B cell (primary cell): ENCODE data around the gene ATP9B. TPM values are rescaled to one million over a fixed set of nuclear protein-coding genes. Genes with fewer than 3 reads are reported as not detected.

Source experiments
- ATAC-seq: fragments of 200-7000 bp; cut with Tn5 transposase; one replicate; pipeline ENCODE4 v1.10.0; 2021; ENCODE audit warnings: low read depth, mild to moderate bottlenecking, moderate number of reproducible peaks, moderate library complexity
- CTCF ChIA-PET: fragments of 350-600 bp; sonication (Branson Sonifier 250); formaldehyde crosslinking; loops from one replicate; lab custom pipeline; 2021; ENCODE audit warnings: antibody characterized with exemption, inconsistent platforms; lab: Charles Lee
- POLR2A ChIA-PET: fragments of 350-600 bp; sonication (Branson Sonifier 250); formaldehyde crosslinking; loops from one replicate; lab custom pipeline; 2021; ENCODE audit warnings: antibody characterized with exemption; lab: Charles Lee
- DNase-seq: peaks from one replicate; pipeline ENCODE4 v3.0.0; 2013
- H2AFZ ChIP-seq: 2 replicates; pipeline ENCODE4 v1.6.1; 2012; ENCODE audit warnings: mild to moderate bottlenecking, low read depth, low read length; ENCODE audit not compliant: insufficient read depth, poor library complexity, severe bottlenecking
- H3K27ac ChIP-seq, 2 donors: 1 replicate in 1 of 2; 2 replicates in 1 of 2; pipeline ENCODE4 v1.5.1; 2012 to 2013; ENCODE audit warnings: low read length in 2 of 2, mild to moderate bottlenecking in 2 of 2, moderate library complexity in 1 of 2
- H3K27me3 ChIP-seq, 4 experiments: fragments of 200-600 bp in 1 of 4; sonication (generic) in 1 of 4; replicated peaks in 1 of 4; 1 replicate in 2 of 4; 2 replicates in 2 of 4; pipeline versions ENCODE4 v1.6.1 to v1.7.0; 2013 to 2016; ENCODE audit warnings: low read length in 3 of 4, mild to moderate bottlenecking in 2 of 4, mixed read lengths in 1 of 4, moderate library complexity in 1 of 4; ENCODE audit not compliant: insufficient read depth in 4 of 4, control insufficient read depth in 3 of 4; ENCODE audit errors: control extremely low read depth in 1 of 4
- H3K36me3 ChIP-seq, 2 experiments: replicated peaks in 1 of 2; 1 replicate in 1 of 2; 2 replicates in 1 of 2; pipeline versions ENCODE4 v1.6.1 to v1.7.1; 2013; ENCODE audit warnings: low read length in 1 of 2; ENCODE audit not compliant: insufficient read depth in 2 of 2, control insufficient read depth in 1 of 2; ENCODE audit errors: control extremely low read depth in 1 of 2, extremely low read depth in 1 of 2
- H3K4me1 ChIP-seq, 2 donors: fragments of 200-600 bp in 1 of 2; sonication (generic) in 1 of 2; 1 replicate in 1 of 2; 2 replicates in 1 of 2; pipeline versions ENCODE4 v1.5.1 to v1.6.1; 2013 to 2017; ENCODE audit warnings: low read length in 2 of 2; ENCODE audit not compliant: control insufficient read depth in 2 of 2, insufficient read depth in 2 of 2
- H3K4me2 ChIP-seq: replicated peaks from 2 replicates; pipeline ENCODE3; 2012; ENCODE audit warnings: mild to moderate bottlenecking, low read depth, low read length; ENCODE audit not compliant: poor library complexity, severe bottlenecking
- H3K4me3 ChIP-seq, 5 experiments: fragments of 200-600 bp in 1 of 5; sonication (generic) in 1 of 5; 1 replicate in 3 of 5; 2 replicates in 2 of 5; pipeline versions ENCODE4 v1.5.1 to v1.7.0; 2011 to 2016; ENCODE audit warnings: low read length in 4 of 5, mild to moderate bottlenecking in 4 of 5, low read depth in 2 of 5, control low read depth in 1 of 5, moderate library complexity in 1 of 5; ENCODE audit not compliant: insufficient read depth in 1 of 5; ENCODE audit errors: control extremely low read depth in 1 of 5, extremely low read depth in 1 of 5
- H3K79me2 ChIP-seq: fragments of 200-600 bp; sonication (generic); one replicate; pipeline ENCODE4 v1.6.0; 2016; ENCODE audit warnings: low read length; ENCODE audit not compliant: control insufficient read depth, insufficient read depth
- H3K9ac ChIP-seq: fragments of 200-600 bp; sonication (generic); 2 replicates; pipeline ENCODE4 v1.6.1; 2017; ENCODE audit warnings: mild to moderate bottlenecking, low read length, moderate library complexity
- H3K9me3 ChIP-seq, 3 donors: one replicate each; pipeline versions ENCODE4 v1.6.1 to v1.7.1; 2013; ENCODE audit warnings: low read length in 2 of 3; ENCODE audit not compliant: control insufficient read depth in 2 of 3, insufficient read depth in 1 of 3; ENCODE audit errors: control extremely low read depth in 1 of 3
- H4K20me1 ChIP-seq: 2 replicates; pipeline ENCODE4 v1.6.0; 2012; ENCODE audit warnings: mild to moderate bottlenecking, low read length; ENCODE audit not compliant: insufficient read depth, control insufficient read depth, poor library complexity, severe bottlenecking
- H3K27ac Mint-ChIP-seq: one replicate; pipeline ENCODE4 v1.8.0; 2021; ENCODE audit warnings: mixed read lengths
- H3K27me3 Mint-ChIP-seq: one replicate; pipeline ENCODE4 v1.8.0; 2021; ENCODE audit warnings: mixed read lengths
- H3K4me1 Mint-ChIP-seq: one replicate; pipeline ENCODE4 v1.8.0; 2021; ENCODE audit warnings: mixed read lengths
- H3K4me3 Mint-ChIP-seq: one replicate; pipeline ENCODE4 v1.8.0; 2021; ENCODE audit warnings: mixed read lengths
- H3K9me3 Mint-ChIP-seq: one replicate; pipeline ENCODE4 v1.8.0; 2022; ENCODE audit warnings: mixed read lengths; ENCODE audit not compliant: insufficient read depth
- EZH2 ChIP-seq: IDR thresholded peaks from 2 replicates; pipeline ENCODE4 v1.6.1; 2012; ENCODE audit warnings: borderline replicate concordance, low read depth, mild to moderate bottlenecking, moderate library complexity, low read length; ENCODE audit not compliant: insufficient read depth, poor library complexity, severe bottlenecking
- whole genome bisulfite sequencing: methylation state at CpG from one replicate; pipeline ENCODE4 v1.1.5; 2013; ENCODE audit warnings: missing lambda C conversion rate; ENCODE audit not compliant: insufficient coverage; 5-methylcytosine and 5-hydroxymethylcytosine counted together
- intact Hi-C: fragments of 100-400 bp; cut with micrococcal nuclease; formaldehyde crosslinking; loops from one replicate; pipeline ENCODE4 v1.10.0; 2022
- polyA plus RNA-seq: library from polyadenylated mRNA; depleted of rRNA; stranded (reverse); fragments of >200 nt; gene quantifications from 2 replicates; pipeline ENCODE4 v1.2.3, GENCODE V29; 2012
- total RNA-seq, 2 donors: library from RNA; stranded (reverse); fragments of 120-200 nt in 1 of 2; gene quantifications; 1 replicate in 1 of 2; 2 replicates in 1 of 2; pipeline versions ENCODE4 v1.2.3 to v1.2.4, GENCODE V29; 2013 to 2022
- TF ChIP-seq, protein P1 (sequence below): fragments of 200-600 bp; IDR thresholded peaks from one replicate; pipeline ENCODE4 v1.8.0; 2022; ENCODE audit warnings: antibody characterized with exemption, mild to moderate bottlenecking

The ATP9B gene
- total and polyA plus RNA-seq, 2 donors (not counting 1 experiment from before 2014, with no cell fraction given): 34.3 to 71.7 TPM

DNA sequence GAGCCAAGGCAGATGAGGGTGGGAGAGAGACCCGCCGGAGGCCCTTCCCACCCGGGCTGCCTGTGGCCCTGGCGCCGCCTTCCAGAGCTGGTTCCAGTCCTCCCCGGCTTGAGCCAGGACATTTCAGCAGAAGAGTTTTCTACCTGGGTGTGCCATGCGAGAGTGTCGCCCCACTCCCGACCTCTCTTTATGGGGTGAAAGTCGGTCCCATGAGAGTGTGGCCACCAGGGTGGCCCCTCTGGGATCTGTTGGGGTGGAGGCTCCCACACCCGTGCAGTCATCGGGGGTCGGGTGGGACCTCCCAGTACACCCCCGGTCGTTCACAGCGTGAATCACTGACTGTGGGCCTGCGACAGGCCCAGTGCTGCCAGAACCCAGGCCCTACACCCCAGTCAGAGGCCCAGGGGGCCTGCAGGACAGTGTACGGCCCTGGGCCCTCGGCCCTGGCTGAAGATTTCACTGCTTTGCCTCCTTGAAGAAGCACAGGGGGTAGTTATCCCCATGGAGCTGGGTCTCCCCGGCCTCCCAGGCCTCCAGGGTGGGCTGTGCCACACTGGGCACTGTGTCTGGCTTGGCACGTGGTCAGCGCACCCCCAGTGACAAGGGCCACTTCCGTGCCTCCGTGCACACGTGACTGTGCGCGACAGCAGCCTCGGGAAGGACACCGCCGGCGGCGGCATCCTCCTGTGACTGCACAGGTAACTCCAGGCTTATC is 332.5 kb downstream of the ATP9B start:
- Histone ChIP-seq H3K79me2 (peaks cover 93% of the 10 kb centered on the region), H3K9ac (peak overlapping the region; percentile 57), H3K36me3 (peaks cover 0 to 12% of the 10 kb centered on the region in 2 experiments), H3K9me3 (no peaks in the 10 kb centered on the region), H3K27me3 (no peaks in the 10 kb centered on the region), H2AFZ (no peak overlapping the region), H3K4me3 (peak overlapping the region in 3 of 5 experiments; percentile 12 to 47 (median 44)), H4K20me1 (peaks cover 40% of the 10 kb centered on the region), H3K4me2 (peak overlapping the region; percentile 62), H3K4me1 (peaks cover 77 to 85% of the 10 kb centered on the region in 2 donors), H3K27ac (peak overlapping the region; percentile 91 to 97)
- intact Hi-C loops: no loop called here
- peak overlapping the region; percentile 92 for H3K27ac Mint-ChIP-seq
- ATAC-seq (no peak), DNase-seq (peak; percentile 41)
- POLR2A ChIA-PET: interaction anchor here (1.2 to 1.5 kb wide), 2 partner anchors 58 to 106 kb away, joined by 3 to 5 read pairs; no protein-coding TSS in a partner anchor
- WGBS: 90% methylated on average over 24 of the region's 32 CpGs
- peak overlapping the region; percentile 79 for H3K4me3 Mint-ChIP-seq
- CTCF ChIA-PET: interaction anchor here (0.8 to 1.7 kb wide), 2 partner anchors 21 to 41 kb away, joined by 3 to 4 read pairs; no protein-coding TSS in a partner anchor
- H3K9me3 Mint-ChIP-seq: no peaks in the 10 kb centered on the region
- no peaks in the 10 kb centered on the region for H3K27me3 Mint-ChIP-seq
- no peak for TF ChIP-seq EZH2
- TF ChIP-seq, protein P1, sequence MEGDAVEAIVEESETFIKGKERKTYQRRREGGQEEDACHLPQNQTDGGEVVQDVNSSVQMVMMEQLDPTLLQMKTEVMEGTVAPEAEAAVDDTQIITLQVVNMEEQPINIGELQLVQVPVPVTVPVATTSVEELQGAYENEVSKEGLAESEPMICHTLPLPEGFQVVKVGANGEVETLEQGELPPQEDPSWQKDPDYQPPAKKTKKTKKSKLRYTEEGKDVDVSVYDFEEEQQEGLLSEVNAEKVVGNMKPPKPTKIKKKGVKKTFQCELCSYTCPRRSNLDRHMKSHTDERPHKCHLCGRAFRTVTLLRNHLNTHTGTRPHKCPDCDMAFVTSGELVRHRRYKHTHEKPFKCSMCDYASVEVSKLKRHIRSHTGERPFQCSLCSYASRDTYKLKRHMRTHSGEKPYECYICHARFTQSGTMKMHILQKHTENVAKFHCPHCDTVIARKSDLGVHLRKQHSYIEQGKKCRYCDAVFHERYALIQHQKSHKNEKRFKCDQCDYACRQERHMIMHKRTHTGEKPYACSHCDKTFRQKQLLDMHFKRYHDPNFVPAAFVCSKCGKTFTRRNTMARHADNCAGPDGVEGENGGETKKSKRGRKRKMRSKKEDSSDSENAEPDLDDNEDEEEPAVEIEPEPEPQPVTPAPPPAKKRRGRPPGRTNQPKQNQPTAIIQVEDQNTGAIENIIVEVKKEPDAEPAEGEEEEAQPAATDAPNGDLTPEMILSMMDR: no peak
- peaks cover 77% of the 10 kb centered on the region for H3K4me1 Mint-ChIP-seq

DNA sequence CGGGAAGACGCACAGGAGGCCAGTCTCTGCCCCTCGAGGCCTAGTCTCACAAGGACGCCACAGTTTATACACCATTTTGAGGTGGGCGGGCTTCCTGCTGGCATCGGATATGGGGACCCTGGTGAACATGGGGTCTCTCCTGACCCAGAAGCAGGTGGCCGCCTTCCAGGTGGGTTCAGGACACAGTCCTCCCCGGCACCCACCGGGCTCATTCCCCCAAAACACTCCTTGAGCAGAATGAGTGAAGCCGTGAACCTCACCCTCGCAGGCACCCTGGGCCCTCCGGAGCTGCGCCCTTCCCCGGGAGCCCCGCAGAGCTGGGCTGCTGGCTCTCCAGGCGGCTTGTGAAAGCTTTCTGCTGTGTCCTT is 333.0 kb downstream of the ATP9B start:
- TF ChIP-seq, protein P1: no peak
- no peak for TF ChIP-seq EZH2
- Histone ChIP-seq H3K9ac (peak overlapping the region; percentile 40), H2AFZ (no peak overlapping the region), H3K27me3 (no peaks in the 10 kb centered on the region), H3K27ac (peak overlapping the region; percentile 91 to 97), H3K4me2 (peak overlapping the region; percentile 62), H3K4me1 (peaks cover 77 to 85% of the 10 kb centered on the region in 2 donors), H3K4me3 (peak overlapping the region in 1 of 5 experiments; percentile 35), H3K36me3 (peaks cover 0 to 15% of the 10 kb centered on the region in 2 experiments), H4K20me1 (peaks cover 40% of the 10 kb centered on the region), H3K9me3 (no peaks in the 10 kb centered on the region), H3K79me2 (peaks cover 93% of the 10 kb centered on the region)
- intact Hi-C loops: no loop called here
- no peaks in the 10 kb centered on the region for H3K9me3 Mint-ChIP-seq
- H3K27me3 Mint-ChIP-seq: no peaks in the 10 kb centered on the region
- peak overlapping the region; percentile 79 for H3K4me3 Mint-ChIP-seq
- H3K4me1 Mint-ChIP-seq: peaks cover 80% of the 10 kb centered on the region
- ChIA-PET CTCF (interaction anchor here (1.7 kb wide), 3 partner anchors 33 to 128 kb away, joined by 4 to 5 read pairs (median 5); no protein-coding TSS in a partner anchor), POLR2A (interaction anchor here (1.2 to 3.1 kb wide), 4 partner anchors 9 to 122 kb away, joined by 3 to 8 read pairs (median 4); no protein-coding TSS in a partner anchor)
- ATAC-seq (no peak), DNase-seq (no peak)
- H3K27ac Mint-ChIP-seq: peak overlapping the region; percentile 92
- 78% methylated on average over 16 of the region's 16 CpGs for WGBS
